GM12864 (cell line): ENCODE data around the gene CCDC142.

Source experiments
- DNase-seq: peaks from one replicate; pipeline ENCODE4 v3.0.0-alpha.2; 2011; ENCODE audit warnings: low read depth
- H3K4me3 ChIP-seq: 2 replicates; pipeline ENCODE4 v1.5.1; 2011; ENCODE audit warnings: mild to moderate bottlenecking, low read depth, low read length, control low read depth
- CTCF ChIP-seq: IDR thresholded peaks from 2 replicates; pipeline ENCODE4 v1.5.1; 2011; ENCODE audit warnings: low read depth, mild to moderate bottlenecking, moderate library complexity, low read length, control low read depth, inconsistent platforms; ENCODE audit errors: missing control alignments

Gene CCDC142

GRCh38 chr2:74481961-74482800, 617 bp downstream of the CCDC142 start:
- no peak for DNase-seq
- TF ChIP-seq CTCF = no peak
- peak overlapping the region; percentile 95 for H3K4me3 ChIP-seq

GRCh38 chr2:74481431-74481830, 1.4 kb downstream of the CCDC142 start:
- no peak for TF ChIP-seq CTCF
- H3K4me3 ChIP-seq = peak overlapping the region; percentile 95
- DNase-seq = no peak

- no peak overlapping the region for H3K4me3 ChIP-seq
- no peak for DNase-seq
- peak; percentile 55 for TF ChIP-seq CTCF
Measured at GRCh38 chr2:74474899-74475298, 7.9 kb downstream of the CCDC142 start.

- no peak overlapping the region for H3K4me3 ChIP-seq
- no peak for TF ChIP-seq CTCF
- no peak for DNase-seq
Measured at GRCh38 chr2:74474481-74474880, 8.3 kb downstream of the CCDC142 start.

- TF ChIP-seq CTCF = no peak
- peak overlapping the region; percentile 79 for H3K4me3 ChIP-seq
- DNase-seq = no peak
Measured at GRCh38 chr2:74472945-74473258, 9.9 kb downstream of the CCDC142 start.

- TF ChIP-seq CTCF = no peak
- DNase-seq = peak; percentile 92
- peak within 1 kb of the TSS; percentile 79 for H3K4me3 ChIP-seq
Measured at GRCh38 chr2:74472086-74472944, 10.5 kb downstream of the CCDC142 start, which contains the start of gene MRPL53. Gene MRPL53, minus strand, starts transcription at chr2:74472680. Its CDS starts 20 bp downstream, at chr2:74472660.
